GM18951 (cell line): ENCODE measurements around the gene POU5F1.
"Not testable (repeated sequence)": the region's sequence is repeated elsewhere in the genome, so short reads cannot be mapped to it uniquely, and the experiment has no call there.

Source experiments
- POLR2A ChIP-seq: IDR thresholded peaks from 4 replicates; pipeline ENCODE4 v1.6.1; 2011; ENCODE audit warnings: mild to moderate bottlenecking; ENCODE audit not compliant: insufficient read length, insufficient read depth; ENCODE audit errors: extremely low read depth
- in situ Hi-C: fragments of 300-500 bp; cut with MboI; formaldehyde crosslinking; loops from one replicate; pipeline ENCODE4 v1.12.0; 2022; ENCODE audit warnings: low sequenced_read_pairs, mixed read lengths, inconsistent platforms; ENCODE audit not compliant: unreplicated experiment

Gene POU5F1

DNA sequence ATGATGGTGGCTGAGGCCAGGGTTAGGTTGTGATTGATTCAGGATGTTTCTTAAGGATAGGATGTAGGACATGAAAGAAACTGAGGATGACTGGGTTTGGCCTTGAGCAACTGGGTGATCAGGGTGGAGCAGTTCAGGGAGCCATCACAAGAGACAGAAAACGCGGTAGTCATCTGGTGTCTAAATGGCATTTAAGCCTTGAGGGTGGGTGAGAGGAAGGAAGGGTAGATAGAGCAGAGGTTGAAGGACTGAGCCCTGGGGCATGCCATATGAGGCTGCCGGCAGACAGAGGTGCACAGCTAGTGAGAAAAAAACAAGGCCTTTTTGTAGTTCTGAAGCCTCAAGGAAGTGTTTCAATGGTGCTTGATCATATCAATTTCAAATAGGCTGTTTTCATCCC, 1.9 kb downstream of the POU5F1 start:
- in situ Hi-C loops = no loop called here
- TF ChIP-seq POLR2A = no peak

DNA sequence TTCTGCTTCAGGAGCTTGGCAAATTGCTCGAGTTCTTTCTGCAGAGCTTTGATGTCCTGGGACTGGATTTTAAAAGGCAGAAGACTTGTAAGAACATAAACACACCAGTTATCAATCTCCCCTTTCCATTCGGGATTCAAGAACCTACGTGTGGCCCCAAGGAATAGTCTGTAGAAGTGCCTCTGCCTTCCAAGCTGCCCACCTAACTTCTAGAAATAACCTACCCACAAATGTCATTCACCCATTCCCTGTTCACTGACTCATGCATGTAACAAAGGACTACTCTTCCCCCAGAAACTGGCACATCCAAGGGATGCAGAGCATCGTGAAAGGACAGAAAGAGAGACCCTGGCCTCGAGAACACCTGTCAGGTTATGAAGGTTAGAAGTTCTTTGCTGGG, 4.5 kb downstream of the POU5F1 start:
- in situ Hi-C loops = no loop called here
- no peak for TF ChIP-seq POLR2A

DNA sequence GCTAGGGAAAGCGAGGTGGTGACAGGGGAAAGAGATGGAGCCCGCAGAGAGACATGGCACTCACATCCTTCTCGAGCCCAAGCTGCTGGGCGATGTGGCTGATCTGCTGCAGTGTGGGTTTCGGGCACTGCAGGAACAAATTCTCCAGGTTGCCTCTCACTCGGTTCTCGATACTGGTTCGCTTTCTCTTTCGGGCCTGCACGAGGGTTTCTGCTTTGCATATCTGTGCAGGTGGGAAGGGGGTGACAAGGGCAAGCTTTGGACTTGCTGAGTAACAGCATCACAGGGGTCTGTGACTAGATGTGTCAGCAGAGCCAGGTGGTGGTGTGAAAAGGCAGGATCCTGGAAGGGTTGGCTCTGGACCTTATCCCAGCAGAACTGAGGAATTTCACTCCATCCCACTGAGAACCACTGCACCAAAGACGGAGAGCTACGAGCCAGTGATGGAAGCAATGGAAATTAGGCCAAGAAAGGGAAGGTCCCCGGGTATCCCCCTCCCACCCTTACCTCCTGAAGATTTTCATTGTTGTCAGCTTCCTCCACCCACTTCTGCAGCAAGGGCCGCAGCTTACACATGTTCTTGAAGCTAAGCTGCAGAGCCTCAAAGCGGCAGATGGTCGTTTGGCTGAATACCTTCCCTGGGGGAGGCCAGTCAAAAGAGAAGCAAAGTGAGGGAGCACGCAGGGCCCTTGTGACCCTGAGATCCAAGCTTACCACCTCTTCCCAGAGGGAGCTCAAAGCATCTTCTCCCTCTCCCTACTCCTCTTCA, 5.2 kb downstream of the POU5F1 start:
- in situ Hi-C loops = not testable (repeated sequence)
- peak; percentile 51 for TF ChIP-seq POLR2A

DNA sequence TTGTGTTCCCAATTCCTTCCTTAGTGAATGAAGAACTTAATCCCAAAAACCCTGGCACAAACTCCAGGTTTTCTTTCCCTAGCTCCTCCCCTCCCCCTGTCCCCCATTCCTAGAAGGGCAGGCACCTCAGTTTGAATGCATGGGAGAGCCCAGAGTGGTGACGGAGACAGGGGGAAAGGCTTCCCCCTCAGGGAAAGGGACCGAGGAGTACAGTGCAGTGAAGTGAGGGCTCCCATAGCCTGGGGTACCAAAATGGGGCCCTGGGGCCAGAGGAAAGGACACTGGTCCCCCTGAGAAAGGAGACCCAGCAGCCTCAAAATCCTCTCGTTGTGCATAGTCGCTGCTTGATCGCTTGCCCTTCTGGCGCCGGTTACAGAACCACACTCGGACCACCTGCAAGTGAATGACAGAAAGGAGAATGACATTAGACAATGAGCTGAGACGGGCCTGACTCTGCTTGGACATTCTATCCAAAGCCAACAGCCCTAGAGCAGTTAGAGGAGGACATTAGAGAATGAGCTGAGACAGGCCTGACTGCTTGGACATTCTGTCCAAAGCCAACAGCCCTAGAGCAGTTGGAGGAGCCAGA, 5.9 kb downstream of the POU5F1 start:
- in situ Hi-C loops = not testable (repeated sequence)

DNA sequence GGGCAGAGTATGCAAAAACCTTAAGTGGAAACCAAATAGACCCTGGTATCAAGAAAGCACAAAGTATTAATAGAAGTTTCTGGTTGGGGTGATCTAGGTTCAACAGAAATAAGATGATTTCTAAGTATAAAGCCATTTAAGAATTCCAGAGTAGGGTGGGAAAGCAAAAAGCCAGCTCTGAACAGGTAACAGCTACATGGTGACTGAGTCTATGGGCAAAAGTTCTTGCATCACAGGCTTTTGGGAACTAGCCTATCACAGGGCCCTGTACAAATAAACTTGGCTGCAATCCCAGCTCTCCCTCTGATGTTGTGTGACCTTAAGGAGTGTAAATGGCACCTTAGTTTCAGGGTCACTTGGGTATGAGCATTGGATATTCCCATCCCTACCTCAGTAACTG, 6.6 kb downstream of the POU5F1 start:
- no peak for TF ChIP-seq POLR2A
- in situ Hi-C loops = no loop called here

DNA sequence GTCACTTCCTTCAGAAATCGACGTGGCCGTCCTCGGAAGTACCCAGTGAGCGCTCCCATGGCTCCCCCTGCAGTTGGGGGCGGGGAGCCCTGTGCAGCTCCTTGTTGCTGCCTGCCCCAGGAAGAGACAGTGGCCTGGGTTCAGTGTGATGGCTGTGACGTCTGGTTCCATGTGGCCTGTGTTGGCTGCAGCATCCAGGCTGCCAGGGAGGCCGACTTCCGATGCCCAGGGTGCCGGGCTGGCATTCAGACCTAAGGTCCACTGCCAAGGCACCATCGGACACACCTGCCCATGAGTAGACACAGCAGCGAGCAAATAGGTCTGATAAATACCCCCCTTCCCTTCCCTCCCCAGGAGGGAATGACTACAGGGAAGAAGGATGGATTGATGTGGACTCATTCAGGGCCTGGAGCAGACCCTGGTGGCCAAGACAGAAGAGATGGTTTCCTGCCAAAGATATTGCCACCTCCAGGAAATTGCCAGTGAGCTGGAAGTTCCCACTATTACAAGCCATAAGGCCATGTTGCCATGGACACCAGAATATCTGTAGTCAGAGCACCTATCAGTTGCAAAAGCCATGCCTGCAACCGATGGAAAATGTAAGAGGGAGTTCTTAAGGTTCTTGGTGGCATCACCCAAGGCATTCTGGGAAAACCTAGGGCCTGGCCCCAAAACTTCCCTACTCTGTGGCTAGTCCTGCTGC, 7.9 kb downstream of the POU5F1 start:
- in situ Hi-C loops = no loop called here
- TF ChIP-seq POLR2A = no peak

DNA sequence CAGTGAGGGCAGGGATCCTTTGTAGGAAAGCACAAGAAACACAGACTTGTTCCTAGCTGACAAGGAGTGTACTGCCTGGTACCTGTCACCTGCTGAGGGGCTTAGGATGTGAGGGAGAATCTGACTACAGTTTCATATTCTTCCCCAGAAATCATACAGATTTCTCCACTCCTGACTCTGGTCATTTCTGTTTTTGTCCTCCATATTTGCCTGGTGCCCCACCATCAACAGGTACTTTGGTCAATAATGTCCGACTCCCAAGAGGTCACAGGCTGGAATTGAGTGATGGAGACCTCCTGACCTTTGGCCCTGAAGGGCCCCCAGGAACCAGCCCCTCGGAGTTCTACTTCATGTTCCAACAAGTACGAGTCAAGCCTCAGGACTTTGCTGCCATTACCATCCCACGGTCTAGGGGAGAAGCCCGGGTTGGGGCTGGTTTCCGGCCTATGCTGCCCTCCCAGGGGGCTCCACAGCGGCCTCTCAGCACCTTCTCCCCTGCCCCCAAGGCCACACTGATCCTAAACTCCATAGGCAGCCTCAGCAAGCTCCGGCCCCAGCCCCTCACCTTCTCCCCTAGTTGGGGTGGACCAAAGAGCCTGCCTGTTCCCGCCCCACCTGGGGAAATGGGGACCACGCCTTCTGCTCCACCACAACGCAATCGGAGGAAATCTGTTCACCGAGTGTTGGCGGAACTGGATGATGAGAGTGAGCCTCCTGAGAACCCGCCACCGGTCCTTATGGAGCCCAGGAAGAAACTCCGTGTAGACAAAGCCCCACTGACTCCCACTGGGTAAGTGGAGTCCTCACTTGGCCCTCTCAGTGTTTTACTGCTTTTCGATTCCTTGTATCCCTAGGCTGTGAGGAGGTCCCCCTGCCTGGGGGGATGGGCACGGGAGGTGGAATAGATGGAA, 9.0 kb downstream of the POU5F1 start:
- TF ChIP-seq POLR2A = no peak
- in situ Hi-C loops = no loop called here

DNA sequence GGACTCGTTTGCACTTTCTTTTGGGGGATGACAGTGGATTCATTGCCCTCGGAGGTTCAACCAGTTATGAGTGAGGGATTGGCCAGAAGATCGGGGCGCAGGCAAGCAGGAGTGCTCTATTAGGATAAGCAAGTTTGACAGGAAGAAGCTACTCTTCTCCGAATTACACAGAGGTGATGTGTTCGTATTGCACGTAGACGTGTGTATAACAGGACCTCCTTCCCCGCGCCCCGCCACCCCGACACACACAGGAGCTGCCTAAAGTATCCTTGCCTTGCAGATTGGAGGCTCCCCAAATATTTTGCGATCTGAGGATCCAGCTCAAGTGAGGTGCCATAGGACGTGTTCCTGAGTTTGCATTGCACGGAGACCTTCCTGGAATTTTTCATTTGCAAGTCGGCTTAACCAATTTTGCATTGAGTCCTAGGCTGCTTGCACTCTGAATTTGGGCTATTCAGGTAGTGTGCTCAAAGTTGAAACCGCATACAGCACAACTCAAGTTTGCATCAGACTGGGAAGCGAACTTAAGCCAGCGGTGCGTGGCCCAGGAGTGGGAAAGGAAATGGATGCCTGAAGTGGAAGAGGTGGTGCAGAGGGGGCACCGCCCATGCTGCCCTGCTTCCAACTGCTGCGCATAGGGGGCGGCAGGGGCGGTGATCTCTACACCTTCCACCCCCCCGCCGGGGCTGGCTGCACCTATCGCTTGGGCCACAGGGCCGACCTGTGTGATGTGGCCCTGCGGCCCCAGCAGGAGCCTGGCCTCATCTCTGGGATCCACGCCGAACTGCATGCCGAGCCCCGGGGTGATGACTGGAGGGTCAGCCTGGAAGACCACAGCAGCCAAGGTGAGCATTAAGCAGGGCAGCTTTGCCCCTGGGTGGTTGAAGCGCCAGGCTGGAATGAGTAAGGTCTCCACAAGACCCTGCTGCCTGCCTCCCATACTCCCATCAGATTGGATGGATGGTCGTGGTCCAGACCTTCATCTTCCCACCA, 11.3 kb downstream of the POU5F1 start:
- TF ChIP-seq POLR2A = no peak
- in situ Hi-C loops = no loop called here

DNA sequence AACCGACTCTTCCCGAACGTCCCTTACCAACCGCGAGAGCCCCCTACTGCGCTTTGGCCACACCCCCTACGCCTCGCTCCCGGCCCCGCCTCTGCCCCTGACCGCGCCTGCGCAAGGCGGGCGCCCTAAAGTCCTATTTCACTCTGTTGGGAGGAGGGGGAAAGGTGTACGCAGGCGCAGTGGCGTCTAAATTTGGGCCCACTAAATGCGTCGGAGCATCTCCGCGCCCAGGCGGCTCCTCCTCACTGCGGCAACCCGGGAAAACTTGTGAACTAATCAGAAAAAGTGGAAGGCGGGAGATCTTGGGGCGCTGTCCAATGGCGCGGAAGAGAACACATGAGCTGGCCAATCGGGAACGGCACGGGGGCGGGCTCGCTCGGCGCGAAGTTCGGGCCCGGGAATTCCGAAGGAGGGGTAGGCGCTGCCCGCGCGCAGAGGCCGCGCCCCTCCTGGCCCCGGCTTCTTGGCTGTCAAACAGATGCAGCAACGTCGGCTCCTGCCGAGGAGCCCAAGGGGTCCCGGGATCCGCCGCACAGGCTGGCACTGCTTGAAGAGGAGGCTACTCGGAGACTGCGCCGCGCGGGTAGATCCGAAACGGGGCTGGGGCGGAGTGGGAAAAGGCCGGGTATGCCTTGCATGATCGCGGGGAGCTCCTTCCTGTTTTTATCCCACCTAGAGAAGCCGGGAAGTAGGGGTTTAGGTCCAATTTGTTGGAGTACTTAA, 12.2 kb downstream of the POU5F1 start, which contains the start of gene TCF19:
Gene TCF19, plus strand, starts transcription at position 450 of the 723 bp plus-strand sequence. CDS start 881 bp downstream, outside the sequence.
- TF ChIP-seq POLR2A = peak; percentile 60
- in situ Hi-C loops = no loop called here

DNA sequence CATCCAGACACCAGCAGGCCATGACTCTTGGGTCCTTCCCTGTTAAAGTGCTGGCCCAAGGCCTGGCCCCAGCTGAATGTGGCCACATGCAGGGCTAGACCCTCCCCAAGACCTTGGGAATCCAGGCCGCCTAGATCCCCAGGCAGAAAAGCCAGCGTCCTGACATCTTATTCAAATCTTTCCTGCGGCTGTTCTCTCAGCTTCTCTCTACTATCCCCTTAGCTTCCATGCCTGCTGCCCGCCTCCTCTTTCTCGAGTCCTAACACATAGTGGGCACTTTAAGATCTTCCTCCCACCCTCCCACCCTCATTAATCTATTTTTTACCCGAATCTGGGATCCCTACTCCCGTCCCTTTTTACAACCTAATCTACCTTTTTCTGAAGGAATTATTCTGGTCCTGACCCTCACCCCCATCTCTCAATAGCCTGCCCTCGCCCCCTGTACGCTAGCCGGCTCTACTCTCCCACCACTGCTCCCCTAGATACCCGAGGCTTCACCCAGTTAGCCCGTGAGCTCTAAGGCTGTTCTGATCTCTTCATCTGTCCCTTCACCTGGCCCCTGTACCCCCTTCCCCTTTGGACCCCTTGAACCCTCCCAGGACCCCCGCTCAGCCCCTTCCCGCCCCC, 12.9 kb downstream of the POU5F1 start, which contains the start of gene CCHCR1:
Gene CCHCR1, minus strand, starts transcription at position 290 of the 627 bp plus-strand sequence. Its CDS starts 202 bp downstream, at position 88.
- no peak for TF ChIP-seq POLR2A
- in situ Hi-C loops = no loop called here

DNA sequence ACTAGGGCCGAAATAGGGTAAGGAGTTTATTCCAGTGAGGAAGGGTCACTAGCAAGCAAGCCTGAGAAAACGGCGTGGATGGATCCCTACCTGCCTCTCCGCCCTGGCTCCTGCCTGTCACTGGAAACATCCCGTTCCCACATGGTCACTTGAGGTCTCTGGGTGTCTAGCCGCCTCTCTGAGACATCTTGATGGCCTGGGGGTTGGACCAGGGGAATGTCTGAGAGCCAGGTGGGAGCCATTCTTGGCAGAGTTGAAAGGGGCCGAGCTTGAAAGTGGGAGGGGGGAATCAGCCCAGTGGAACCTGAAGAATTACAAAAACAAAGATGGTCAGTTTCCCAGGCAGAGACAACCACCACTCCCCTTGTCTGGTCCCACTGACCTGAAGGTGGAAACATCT, 13.8 kb downstream of the POU5F1 start:
- TF ChIP-seq POLR2A = no peak
- in situ Hi-C loops = no loop called here
